GM06990 (cell line): Measurements from ENCODE around the gene IRX2.

Experiments used
- DNase-seq: peaks from one replicate; pipeline ENCODE4 v3.0.0-alpha.2; 2011; ENCODE audit not compliant: insufficient read length; ENCODE audit errors: extremely low read depth
- H3K27me3 ChIP-seq: replicated peaks from 2 replicates; pipeline ENCODE4 v1.6.0; 2011; ENCODE audit warnings: low read length; ENCODE audit not compliant: control insufficient read depth, insufficient read depth
- H3K36me3 ChIP-seq: 2 replicates; pipeline ENCODE4 v1.5.1; 2011; ENCODE audit warnings: low read length; ENCODE audit not compliant: control insufficient read depth, insufficient read depth
- H3K4me3 ChIP-seq: replicated peaks from 2 replicates; pipeline ENCODE4 v1.5.1; 2011; ENCODE audit warnings: low read depth, mild to moderate bottlenecking, control low read depth, low read length
- CTCF ChIP-seq: IDR thresholded peaks from 2 replicates; pipeline ENCODE4 v1.5.1; 2011; ENCODE audit warnings: low read length, control low read depth, mild to moderate bottlenecking, inconsistent platforms; ENCODE audit not compliant: insufficient read depth, poor library complexity, severe bottlenecking

Gene IRX2

GRCh38 chr5:2740876-2741555 lies 10.5 kb downstream of the IRX2 start:
- DNase-seq = no peak
- no peak for TF ChIP-seq CTCF
- Histone ChIP-seq H3K27me3 (no peaks in the 10 kb centered on the region), H3K36me3 (no peaks in the 10 kb centered on the region), H3K4me3 (no peak overlapping the region)

GRCh38 chr5:2740051-2740875 lies 11.2 kb downstream of the IRX2 start:
- Histone ChIP-seq H3K4me3 (no peak overlapping the region), H3K36me3 (no peaks in the 10 kb centered on the region), H3K27me3 (no peaks in the 10 kb centered on the region)
- no peak for TF ChIP-seq CTCF
- no peak for DNase-seq

GRCh38 chr5:2739360-2740050 lies 12.0 kb downstream of the IRX2 start:
- Histone ChIP-seq H3K27me3 (no peaks in the 10 kb centered on the region), H3K36me3 (no peaks in the 10 kb centered on the region)
- no peak for DNase-seq

GRCh38 chr5:2738700-2739359 lies 12.6 kb downstream of the IRX2 start:
- DNase-seq = no peak
- no peak for TF ChIP-seq CTCF
- Histone ChIP-seq H3K27me3 (no peaks in the 10 kb centered on the region), H3K4me3 (no peak overlapping the region), H3K36me3 (no peaks in the 10 kb centered on the region)

More at GRCh38 chr5:2739360-2740050, 12.0 kb downstream of the IRX2 start:
- no peak overlapping the region for H3K4me3 ChIP-seq
- TF ChIP-seq CTCF = no peak

GRCh38 chr5:2738156-2738699 lies 13.2 kb downstream of the IRX2 start:
- DNase-seq = no peak
- Histone ChIP-seq H3K27me3 (no peaks in the 10 kb centered on the region), H3K36me3 (no peaks in the 10 kb centered on the region), H3K4me3 (no peak overlapping the region)
- no peak for TF ChIP-seq CTCF
